Measurements from ENCODE around the gene AUTS2.

DNA sequence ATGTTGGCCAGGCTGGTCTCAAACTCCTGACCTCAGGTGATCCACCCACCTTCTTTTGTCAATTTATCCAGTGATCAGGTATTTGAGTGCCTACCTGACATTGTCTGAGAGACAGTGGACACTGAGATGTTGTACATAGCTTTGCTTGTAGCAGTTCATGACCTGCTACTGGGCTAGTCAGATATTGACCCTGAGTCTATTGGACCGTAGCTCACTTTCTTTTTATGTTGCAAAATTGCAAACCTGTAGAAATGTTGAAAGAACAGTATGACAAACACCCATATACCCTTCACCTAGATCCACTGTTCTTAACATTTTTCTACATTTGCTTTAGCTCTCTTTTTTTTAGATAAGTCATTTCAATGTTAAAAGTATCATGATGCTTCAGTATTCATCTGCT, 1123.2 kb downstream of the AUTS2 start:
- TF ChIP-seq CTCF (IDR thresholded peaks at IDR 0.05) (no peak), POLR2A (IDR thresholded peaks at IDR 0.05) (no peak)

Data from vagina (tissue), 2 donors.